ENCODE results near the gene ACSL3.
"Not testable (repeated sequence)": the region's sequence is repeated elsewhere in the genome, so short reads cannot be mapped to it uniquely, and the experiment has no call there.

The ACSL3 gene

GRCh38 chr2:222903234-222904220 lies 42.7 kb downstream of the ACSL3 start:
- no peak overlapping the region for H3K4me3 ChIP-seq (ENCODE audit: low read depth, low read length)
- DNase-seq (ENCODE audit: low read depth), result no peak

GRCh38 chr2:222904557-222905258 lies 43.9 kb downstream of the ACSL3 start:
- H3K4me3 ChIP-seq (ENCODE audit: low read depth, low read length), result no peak overlapping the region
- peak; percentile 80 for DNase-seq (ENCODE audit: low read depth)

GRCh38 chr2:222907048-222907447 lies 46.2 kb downstream of the ACSL3 start:
- H3K4me3 ChIP-seq (ENCODE audit: low read depth, low read length), result no peak overlapping the region
- no peak for DNase-seq (ENCODE audit: low read depth)

GRCh38 chr2:222907790-222908441 lies 47.1 kb downstream of the ACSL3 start:
- DNase-seq (ENCODE audit: low read depth), result peak; percentile 52
- no peak overlapping the region for H3K4me3 ChIP-seq (ENCODE audit: low read depth, low read length)

- no peak overlapping the region for H3K4me3 ChIP-seq (ENCODE audit: low read depth, low read length)
- no peak for DNase-seq (ENCODE audit: low read depth)
These were observed 48.5 kb downstream of the ACSL3 start for GRCh38 chr2:222909286-222909685.

GRCh38 chr2:222912117-222912516 lies 51.3 kb downstream of the ACSL3 start:
- no peak overlapping the region for H3K4me3 ChIP-seq (ENCODE audit: low read depth, low read length)
- DNase-seq (ENCODE audit: low read depth), result peak; percentile 71

- no peak overlapping the region for H3K4me3 ChIP-seq (ENCODE audit: low read depth, low read length)
- DNase-seq (ENCODE audit: low read depth), result no peak
These were observed 51.9 kb downstream of the ACSL3 start for GRCh38 chr2:222912776-222913175.

- DNase-seq (ENCODE audit: low read depth), result no peak
- no peak overlapping the region for H3K4me3 ChIP-seq (ENCODE audit: low read depth, low read length)
These were observed 54.5 kb downstream of the ACSL3 start for GRCh38 chr2:222915092-222915957.

GRCh38 chr2:222916229-222917197 lies 55.7 kb downstream of the ACSL3 start:
- no peak for DNase-seq (ENCODE audit: low read depth)
- no peak overlapping the region for H3K4me3 ChIP-seq (ENCODE audit: low read depth, low read length)

GRCh38 chr2:222917212-222917611 lies 56.4 kb downstream of the ACSL3 start:
- not testable (repeated sequence) for DNase-seq (ENCODE audit: low read depth); H3K4me3 ChIP-seq (ENCODE audit: low read depth, low read length)

- DNase-seq (ENCODE audit: low read depth), result peak; percentile 90
- no peak overlapping the region for H3K4me3 ChIP-seq (ENCODE audit: low read depth, low read length)
These were observed 59.1 kb downstream of the ACSL3 start for GRCh38 chr2:222919841-222920526.

- H3K4me3 ChIP-seq (ENCODE audit: low read depth, low read length), result no peak overlapping the region
These were observed 59.9 kb downstream of the ACSL3 start for GRCh38 chr2:222920657-222921186.

GRCh38 chr2:222922019-222922800 lies 61.4 kb downstream of the ACSL3 start:
- H3K4me3 ChIP-seq (ENCODE audit: low read depth, low read length), result no peak overlapping the region
- no peak for DNase-seq (ENCODE audit: low read depth)

More at GRCh38 chr2:222920657-222921186, 59.9 kb downstream of the ACSL3 start:
- no peak for DNase-seq (ENCODE audit: low read depth)

- no peak for DNase-seq (ENCODE audit: low read depth)
These were observed 66.1 kb downstream of the ACSL3 start for GRCh38 chr2:222926915-222927314.

GRCh38 chr2:222927600-222927999 lies 66.8 kb downstream of the ACSL3 start:
- H3K4me3 ChIP-seq (ENCODE audit: low read depth, low read length), result no peak overlapping the region
- no peak for DNase-seq (ENCODE audit: low read depth)

More at GRCh38 chr2:222926915-222927314, 66.1 kb downstream of the ACSL3 start:
- no peak overlapping the region for H3K4me3 ChIP-seq (ENCODE audit: low read depth, low read length)

- DNase-seq (ENCODE audit: low read depth), result no peak
- H3K4me3 ChIP-seq (ENCODE audit: low read depth, low read length), result no peak overlapping the region
These were observed 67.5 kb downstream of the ACSL3 start for GRCh38 chr2:222928335-222928734.

All from skeletal muscle cell (primary cell).